Measurements from ENCODE around the gene COL5A1. TPM values are rescaled to one million over a fixed set of nuclear protein-coding genes. Genes with fewer than 3 reads are reported as not detected.

COL5A1 gene
- total RNA-seq, 1 experiment from 2014 or later, result 165 TPM

- Histone ChIP-seq H3K4me1 (replicated peaks) (no peaks in the 10 kb centered on the region), H3K4me3 (no peak overlapping the region), H3K27ac (no peak overlapping the region), H3K36me3 (no peaks in the 10 kb centered on the region), H3K9me3 (replicated peaks) (no peaks in the 10 kb centered on the region), H3K27me3 (replicated peaks) (peaks cover 21% of the 10 kb centered on the region)
- DNase-seq (ENCODE audit: low read depth in 1 of 2, low spot score in 2 of 2), result no peak
Observed at GRCh38 chr9:134879664-134880483, 238.3 kb downstream of the COL5A1 start.

GRCh38 chr9:134880484-134881312 lies 239.1 kb downstream of the COL5A1 start, which contains the start of gene FCN2:
Gene FCN2 (plus strand): TSS chr9:134880810. CDS start chr9:134880822, 12 bp downstream.
- H3K4me3 ChIP-seq, result no peak within 1 kb of the TSS
- H3K27ac ChIP-seq, result no peak within 1 kb of the TSS
- peaks cover 19% of the 10 kb centered on the region for H3K27me3 ChIP-seq (replicated peaks)
- H3K9me3 ChIP-seq (replicated peaks), result no peaks in the 10 kb centered on the region
- no peaks in the 10 kb centered on the region for H3K36me3 ChIP-seq
- no peak for DNase-seq (ENCODE audit: low read depth in 1 of 2, low spot score in 2 of 2)
- no peaks in the 10 kb centered on the region for H3K4me1 ChIP-seq (replicated peaks)

DNA sequence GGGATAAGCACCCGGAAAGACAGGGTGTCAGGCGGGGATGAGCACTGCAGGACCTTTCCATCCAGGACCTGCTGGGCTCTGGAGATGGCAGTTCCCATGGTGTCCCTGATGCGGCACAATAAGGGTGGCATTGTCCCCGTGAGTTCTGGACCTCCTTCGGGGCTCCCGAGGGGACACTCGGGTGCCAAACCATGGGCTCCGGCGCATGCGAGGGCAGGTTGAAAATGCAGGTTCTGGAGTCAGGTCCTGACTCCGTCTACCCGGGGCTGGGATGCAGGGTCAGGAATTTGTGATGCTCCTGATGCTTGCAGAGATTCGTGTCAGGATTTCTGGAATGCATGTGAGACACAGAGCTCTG lies 239.7 kb downstream of the COL5A1 start:
- no peaks in the 10 kb centered on the region for H3K9me3 ChIP-seq (replicated peaks)
- no peaks in the 10 kb centered on the region for H3K4me1 ChIP-seq (replicated peaks)
- no peak for DNase-seq (ENCODE audit: low read depth in 1 of 2, low spot score in 2 of 2)

GRCh38 chr9:134882204-134882785 lies 240.7 kb downstream of the COL5A1 start:
- DNase-seq (ENCODE audit: low read depth in 1 of 2, low spot score in 2 of 2), result no peak
- Histone ChIP-seq H3K27ac (no peak overlapping the region), H3K4me1 (replicated peaks) (no peaks in the 10 kb centered on the region), H3K36me3 (no peaks in the 10 kb centered on the region), H3K27me3 (replicated peaks) (peaks cover 10% of the 10 kb centered on the region), H3K4me3 (no peak overlapping the region), H3K9me3 (replicated peaks) (no peaks in the 10 kb centered on the region)

More for the DNA sequence above, 239.7 kb downstream of the COL5A1 start:
- Histone ChIP-seq H3K27ac (no peak overlapping the region), H3K36me3 (no peaks in the 10 kb centered on the region), H3K27me3 (replicated peaks) (peaks cover 18% of the 10 kb centered on the region), H3K4me3 (no peak overlapping the region)

DNA sequence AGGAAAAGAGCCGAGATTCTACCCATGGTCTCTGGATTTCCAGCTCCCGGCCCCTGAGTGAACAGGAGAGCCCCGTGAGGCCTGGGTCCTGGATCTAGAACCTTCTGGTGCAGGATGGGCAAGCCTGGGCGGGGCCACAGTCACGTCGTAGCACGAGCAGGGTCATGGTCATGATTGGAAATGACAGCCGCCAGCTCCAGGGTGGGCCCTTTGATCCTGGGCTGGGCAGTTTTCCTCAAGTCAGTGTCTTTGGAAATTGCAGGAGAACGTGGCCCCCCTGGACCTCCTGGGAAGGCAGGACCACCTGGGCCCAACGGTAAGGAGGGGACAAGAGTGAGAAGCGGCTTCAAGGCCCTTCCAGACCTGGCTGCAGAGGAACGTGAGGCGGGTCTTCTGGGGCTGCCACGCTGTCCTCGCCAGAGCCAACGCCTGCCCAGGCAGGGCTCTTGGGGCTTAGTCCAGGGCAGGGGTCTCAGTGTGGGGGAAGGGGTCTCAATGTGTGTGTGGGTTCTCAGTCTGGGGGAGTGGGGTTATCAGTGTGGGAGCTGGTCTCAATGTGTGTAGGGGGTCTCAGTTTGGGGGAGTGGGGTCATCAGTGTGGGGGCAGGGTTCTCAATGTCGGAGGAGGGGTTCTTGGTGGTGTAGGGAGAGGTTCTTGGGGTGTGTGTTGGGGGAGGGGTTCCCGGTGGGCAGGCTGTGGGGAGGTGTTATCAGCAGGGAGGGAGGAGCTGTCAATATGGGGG lies 241.6 kb downstream of the COL5A1 start:
- no peak overlapping the region for H3K4me3 ChIP-seq
- H3K36me3 ChIP-seq, result no peaks in the 10 kb centered on the region
- H3K27me3 ChIP-seq (replicated peaks), result peaks cover 9% of the 10 kb centered on the region; the same call in 1 of the 2 replicates
- DNase-seq (ENCODE audit: low read depth in 1 of 2, low spot score in 2 of 2), result no peak
- H3K9me3 ChIP-seq (replicated peaks), result no peaks in the 10 kb centered on the region
- no peak overlapping the region for H3K27ac ChIP-seq
- H3K4me1 ChIP-seq (replicated peaks), result no peaks in the 10 kb centered on the region

- H3K4me3 ChIP-seq, result no peak overlapping the region
- no peaks in the 10 kb centered on the region for H3K36me3 ChIP-seq
- no peak for DNase-seq (ENCODE audit: low read depth in 1 of 2, low spot score in 2 of 2)
- H3K4me1 ChIP-seq (replicated peaks), result no peaks in the 10 kb centered on the region
- no peak overlapping the region for H3K27ac ChIP-seq
- H3K9me3 ChIP-seq (replicated peaks), result no peaks in the 10 kb centered on the region
- H3K27me3 ChIP-seq (replicated peaks), result no peaks in the 10 kb centered on the region
Observed at GRCh38 chr9:134884492-134884891, 242.9 kb downstream of the COL5A1 start.

DNA sequence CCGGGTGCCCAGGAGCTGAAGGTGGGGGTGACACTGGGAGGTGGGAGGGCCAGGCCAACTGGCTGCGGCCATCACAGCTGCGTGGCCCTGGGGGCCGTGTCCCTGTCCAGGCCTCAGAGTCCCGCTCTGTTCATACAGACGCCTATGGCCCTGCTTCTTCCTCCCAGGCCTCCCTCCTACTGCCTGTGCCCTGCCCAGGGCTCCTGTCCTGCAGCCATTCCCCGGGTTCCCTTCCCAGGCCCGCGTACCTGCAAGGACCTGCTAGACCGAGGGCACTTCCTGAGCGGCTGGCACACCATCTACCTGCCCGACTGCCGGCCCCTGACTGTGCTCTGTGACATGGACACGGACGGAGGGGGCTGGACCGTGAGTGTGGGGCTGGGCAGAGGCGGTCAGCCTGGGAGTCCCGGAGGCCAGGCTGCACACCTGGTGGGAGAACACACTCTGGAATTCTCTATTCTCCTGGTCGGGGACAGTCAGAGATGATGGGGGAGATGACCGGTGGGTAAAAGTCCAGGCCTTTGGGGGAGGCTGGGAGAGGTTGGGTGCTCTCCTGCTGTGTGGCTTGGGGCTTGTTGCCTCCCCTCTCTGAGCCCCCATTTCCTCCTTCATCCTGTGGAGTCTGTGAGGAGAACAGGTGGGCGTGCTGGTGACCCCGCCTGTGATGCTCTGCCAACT lies 243.5 kb downstream of the COL5A1 start:
- H3K9me3 ChIP-seq (replicated peaks), result no peaks in the 10 kb centered on the region
- no peaks in the 10 kb centered on the region for H3K36me3 ChIP-seq
- no peaks in the 10 kb centered on the region for H3K27me3 ChIP-seq (replicated peaks)
- H3K4me1 ChIP-seq (replicated peaks), result no peaks in the 10 kb centered on the region
- no peak for DNase-seq (ENCODE audit: low read depth in 1 of 2, low spot score in 2 of 2)
- no peak overlapping the region for H3K4me3 ChIP-seq
- H3K27ac ChIP-seq, result no peak overlapping the region

DNA sequence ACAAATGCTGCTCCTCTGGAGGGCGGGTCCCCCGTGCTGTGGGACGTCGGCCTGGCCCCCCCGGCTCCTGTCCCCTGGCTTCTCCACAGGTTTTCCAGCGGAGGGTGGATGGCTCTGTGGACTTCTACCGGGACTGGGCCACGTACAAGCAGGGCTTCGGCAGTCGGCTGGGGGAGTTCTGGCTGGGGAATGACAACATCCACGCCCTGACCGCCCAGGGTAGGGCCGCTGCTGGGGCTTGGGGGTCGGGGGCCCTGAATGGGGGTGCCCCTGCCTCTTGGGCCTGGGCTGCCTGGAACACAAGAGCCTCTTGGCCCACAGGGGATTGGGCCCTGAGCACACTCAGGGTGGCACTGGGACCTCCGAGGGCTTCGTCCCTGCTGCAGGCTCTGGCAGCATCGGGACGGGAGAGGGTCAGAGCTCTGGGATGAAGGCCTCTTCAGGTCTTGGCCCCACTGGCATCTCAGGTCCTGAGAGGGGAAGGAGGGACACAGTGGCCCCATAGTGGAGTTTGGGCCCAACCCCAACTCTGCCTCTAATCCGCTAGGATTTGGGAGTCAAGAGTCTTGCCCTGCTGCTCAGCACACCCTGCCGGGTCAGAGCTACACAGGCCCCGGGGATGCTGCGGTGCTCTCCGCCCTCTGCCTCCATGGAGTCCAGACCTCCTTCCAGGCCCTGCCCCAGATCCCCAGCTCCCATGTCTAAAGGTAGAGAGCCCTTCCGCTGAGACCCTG lies 244.2 kb downstream of the COL5A1 start:
- no peaks in the 10 kb centered on the region for H3K9me3 ChIP-seq (replicated peaks)
- H3K27ac ChIP-seq, result no peak overlapping the region
- DNase-seq (ENCODE audit: low read depth in 1 of 2, low spot score in 2 of 2), result no peak
- no peaks in the 10 kb centered on the region for H3K27me3 ChIP-seq (replicated peaks)
- H3K4me3 ChIP-seq, result no peak overlapping the region
- no peaks in the 10 kb centered on the region for H3K4me1 ChIP-seq (replicated peaks)
- H3K36me3 ChIP-seq, result no peaks in the 10 kb centered on the region

DNA sequence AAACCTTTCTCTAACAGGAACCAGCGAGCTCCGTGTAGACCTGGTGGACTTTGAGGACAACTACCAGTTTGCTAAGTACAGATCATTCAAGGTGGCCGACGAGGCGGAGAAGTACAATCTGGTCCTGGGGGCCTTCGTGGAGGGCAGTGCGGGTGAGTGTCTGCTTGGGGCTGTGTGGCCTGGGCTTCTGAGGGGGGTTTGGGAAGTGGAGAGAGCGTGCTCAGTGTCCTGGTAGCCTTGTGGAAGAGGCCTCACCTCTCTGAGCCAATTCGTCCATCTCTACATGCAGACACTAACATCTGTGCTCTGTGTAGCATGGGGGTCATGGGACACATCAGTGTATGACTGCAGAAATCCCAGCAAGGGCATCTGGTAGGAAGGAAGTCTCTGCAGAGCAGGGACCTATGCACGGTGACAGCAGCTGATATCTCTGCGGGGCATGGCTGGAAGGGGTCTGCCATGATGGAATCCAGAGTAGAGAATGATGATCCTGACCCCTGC lies 244.9 kb downstream of the COL5A1 start:
- Histone ChIP-seq H3K36me3 (no peaks in the 10 kb centered on the region), H3K4me3 (no peak overlapping the region), H3K27ac (no peak overlapping the region), H3K27me3 (replicated peaks) (no peaks in the 10 kb centered on the region), H3K9me3 (replicated peaks) (no peaks in the 10 kb centered on the region), H3K4me1 (replicated peaks) (no peaks in the 10 kb centered on the region)
- no peak for DNase-seq (ENCODE audit: low read depth in 1 of 2, low spot score in 2 of 2)

GRCh38 chr9:134887219-134887618 lies 245.6 kb downstream of the COL5A1 start:
- Histone ChIP-seq H3K36me3 (no peaks in the 10 kb centered on the region), H3K4me1 (replicated peaks) (no peaks in the 10 kb centered on the region), H3K27ac (no peak overlapping the region), H3K27me3 (replicated peaks) (no peaks in the 10 kb centered on the region), H3K4me3 (no peak overlapping the region), H3K9me3 (replicated peaks) (no peaks in the 10 kb centered on the region)
- DNase-seq (ENCODE audit: low read depth in 1 of 2, low spot score in 2 of 2), result no peak

DNA sequence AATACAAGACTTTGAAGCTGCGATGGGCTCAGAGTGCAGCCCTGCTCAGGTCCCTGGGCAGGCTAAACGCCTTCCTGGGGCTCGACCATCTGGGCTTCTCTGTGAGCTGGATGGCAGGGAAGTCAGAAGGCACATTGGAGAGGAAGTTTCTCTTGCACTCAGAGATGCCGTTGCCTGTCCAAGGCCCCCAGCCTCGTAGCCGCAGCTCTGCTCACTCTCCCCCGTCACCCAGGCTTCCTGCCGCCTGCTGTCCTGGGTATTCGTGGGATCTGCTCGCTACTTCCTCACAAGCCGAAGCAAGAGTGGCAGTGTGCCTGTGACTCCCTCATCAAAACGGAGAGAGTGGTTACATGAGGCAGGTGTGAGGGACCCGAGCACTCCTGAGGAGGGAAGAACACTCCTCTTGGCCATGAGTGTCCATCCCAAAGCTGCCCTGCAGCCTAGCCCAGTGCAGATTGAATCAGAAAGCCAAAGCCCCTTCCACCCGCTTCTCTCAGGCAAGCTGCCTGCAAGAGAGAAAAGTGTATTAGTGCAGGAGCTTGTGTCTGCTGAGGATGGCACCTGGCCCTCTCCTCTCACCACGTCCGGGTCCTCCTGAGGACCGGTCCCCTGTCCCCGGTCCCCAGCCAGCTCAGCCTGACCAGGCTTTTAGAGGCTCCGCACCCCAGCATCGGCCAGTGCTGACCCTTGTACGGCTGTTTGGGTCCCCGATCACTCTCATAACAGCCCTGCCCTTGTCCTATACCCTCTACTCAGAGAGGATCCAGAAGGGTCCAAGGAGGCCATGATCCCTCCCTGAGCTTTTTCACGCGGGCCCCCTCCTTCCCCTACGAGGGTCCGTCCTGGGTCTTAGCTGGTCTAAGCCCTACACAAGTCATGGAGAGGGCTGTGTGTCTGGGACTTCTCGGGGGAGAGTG lies 246.3 kb downstream of the COL5A1 start:
- H3K27ac ChIP-seq, result no peak overlapping the region
- no peak for DNase-seq (ENCODE audit: low read depth in 1 of 2, low spot score in 2 of 2)
- no peaks in the 10 kb centered on the region for H3K36me3 ChIP-seq
- H3K4me3 ChIP-seq, result no peak overlapping the region
- H3K9me3 ChIP-seq (replicated peaks), result no peaks in the 10 kb centered on the region
- no peaks in the 10 kb centered on the region for H3K27me3 ChIP-seq (replicated peaks)
- no peaks in the 10 kb centered on the region for H3K4me1 ChIP-seq (replicated peaks)

Measured in SJSA1 (cell line).